Colonic mucosa (tissue), 4 donors: ENCODE data around the gene RNF157. TPM values are rescaled to one million over a fixed set of nuclear protein-coding genes. Genes with fewer than 3 reads are reported as not detected.
"Not testable (repeated sequence)": the region's sequence is repeated elsewhere in the genome, so short reads cannot be mapped to it uniquely, and the experiment has no call there.

ENCODE experiments used
- DNase-seq: peaks from one replicate; pipeline ENCODE4 v3.0.0-alpha.2; 2020
- H3K27ac ChIP-seq: fragments of 200-600 bp; one replicate; pipeline ENCODE4 v1.8.0; 2021
- H3K27me3 ChIP-seq: fragments of 200-600 bp; one replicate; pipeline ENCODE4 v1.8.0; 2021
- H3K36me3 ChIP-seq: fragments of 200-600 bp; one replicate; pipeline ENCODE4 v1.8.0; 2021
- H3K4me1 ChIP-seq: fragments of 200-600 bp; one replicate; pipeline ENCODE4 v1.8.0; 2021; ENCODE audit warnings: mild to moderate bottlenecking
- H3K4me3 ChIP-seq: fragments of 200-600 bp; one replicate; pipeline ENCODE4 v1.8.0; 2021
- H3K9ac ChIP-seq, 2 donors: one replicate each; pipeline ENCODE4 v1.7.0; 2013; ENCODE audit warnings: control low read depth in 2 of 2, low read depth in 2 of 2, low read length in 2 of 2
- H3K9me3 ChIP-seq: fragments of 200-600 bp; one replicate; pipeline ENCODE4 v1.8.0; 2021
- intact Hi-C: fragments of 100-400 bp; cut with DNase I; formaldehyde crosslinking; loops from one replicate; pipeline ENCODE4 v1.14.1; 2022
- total RNA-seq, 2 donors: library from RNA; stranded (reverse); fragmentation: NEBNext Ultra II Directional in 1 of 2; extraction: Animal tissue kit (Norgen Biotek cat#: 25700) in 1 of 2; gene quantifications; one replicate each; pipeline ENCODE4 v1.2.1, GENCODE V29; 2021
- TF ChIP-seq, protein P1 (sequence below): fragments of 200-600 bp; IDR thresholded peaks from one replicate; pipeline ENCODE4 v1.8.0; 2022; ENCODE audit warnings: antibody characterized with exemption, mild to moderate bottlenecking
- donor health status: healthy.
- donor health status: DM: no; HTN: no; CAD: no.
- donor health status: DM: no; HTN: no; CAD: no.

RNF157 gene
- total RNA-seq, 2 donors from 2014 or later = 23.7 to 30.2 TPM

DNA sequence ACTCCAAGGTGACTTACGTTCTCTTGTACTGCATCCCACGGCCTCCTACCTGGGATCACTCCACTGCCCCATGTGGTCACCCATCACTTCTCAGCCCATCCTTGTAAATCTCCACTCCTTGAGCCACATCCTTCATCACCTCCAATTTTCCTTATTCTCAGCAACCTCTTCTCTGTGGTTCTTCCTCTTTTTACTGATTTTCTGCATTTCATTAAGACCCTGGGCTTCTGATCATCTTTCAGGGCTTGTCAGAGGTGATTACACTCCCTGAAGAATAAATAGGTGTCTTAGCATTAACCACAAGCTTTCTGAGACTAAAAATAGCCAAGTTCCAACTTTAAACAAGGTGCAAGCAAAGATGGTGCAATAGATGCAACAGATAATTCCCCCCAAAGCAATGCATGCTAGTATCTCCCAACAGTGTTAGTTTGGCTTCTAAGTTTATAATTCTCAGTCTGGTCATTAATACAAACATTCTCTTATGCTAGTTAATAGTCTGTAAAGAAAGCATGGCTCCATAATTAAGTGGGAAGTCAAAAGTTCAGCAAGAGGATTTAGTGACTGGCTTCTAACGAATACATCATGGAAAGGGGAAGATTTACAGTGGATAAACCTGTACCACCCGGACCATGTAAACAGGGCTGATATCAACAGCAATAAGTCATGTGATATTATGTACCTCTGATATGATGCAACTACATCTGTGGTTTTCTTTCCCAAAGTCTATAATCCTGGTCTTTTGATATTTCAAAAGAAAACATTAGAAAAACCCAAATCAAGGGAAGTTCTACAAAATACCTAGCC lies 51.9 kb downstream of the RNF157 start:
- intact Hi-C loops = loop anchor here (10.0 kb wide), 1 partner anchor 86 kb away; no protein-coding TSS in a partner anchor
- no peak for DNase-seq

DNA sequence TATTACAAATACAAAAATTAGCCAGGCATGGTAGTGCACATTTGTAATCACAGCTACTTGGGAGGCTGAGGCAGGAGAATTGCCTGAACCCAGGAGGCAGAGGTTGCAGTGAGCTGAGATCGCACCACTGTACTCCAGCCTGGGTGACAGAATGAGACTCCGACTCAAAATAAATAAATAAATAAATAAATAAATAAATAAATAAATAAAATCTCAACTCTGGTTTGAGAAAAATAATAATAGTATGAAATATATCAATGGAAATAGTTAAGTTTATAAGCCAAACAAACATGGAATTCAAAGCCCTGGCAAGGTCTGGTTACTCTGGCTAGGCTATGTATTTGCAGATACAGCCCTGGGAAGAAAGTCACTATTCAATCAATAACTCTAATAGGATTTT lies 53.5 kb downstream of the RNF157 start:
- H3K36me3 ChIP-seq, H3K9ac ChIP-seq, DNase-seq, H3K9me3 ChIP-seq, H3K27ac ChIP-seq, H3K27me3 ChIP-seq, H3K4me3 ChIP-seq, H3K4me1 ChIP-seq: not testable (repeated sequence)
- intact Hi-C loops = loop anchor here (10.0 kb wide), 1 partner anchor 88 kb away; no protein-coding TSS in a partner anchor

More for the DNA sequence above, 51.9 kb downstream of the RNF157 start:
- Histone ChIP-seq H3K9ac (no peak overlapping the region), H3K4me3 (no peak overlapping the region), H3K36me3 (no peaks in the 10 kb centered on the region), H3K9me3 (no peaks in the 10 kb centered on the region), H3K4me1 (no peaks in the 10 kb centered on the region), H3K27ac (no peak overlapping the region), H3K27me3 (no peaks in the 10 kb centered on the region)
- TF ChIP-seq, protein P1, sequence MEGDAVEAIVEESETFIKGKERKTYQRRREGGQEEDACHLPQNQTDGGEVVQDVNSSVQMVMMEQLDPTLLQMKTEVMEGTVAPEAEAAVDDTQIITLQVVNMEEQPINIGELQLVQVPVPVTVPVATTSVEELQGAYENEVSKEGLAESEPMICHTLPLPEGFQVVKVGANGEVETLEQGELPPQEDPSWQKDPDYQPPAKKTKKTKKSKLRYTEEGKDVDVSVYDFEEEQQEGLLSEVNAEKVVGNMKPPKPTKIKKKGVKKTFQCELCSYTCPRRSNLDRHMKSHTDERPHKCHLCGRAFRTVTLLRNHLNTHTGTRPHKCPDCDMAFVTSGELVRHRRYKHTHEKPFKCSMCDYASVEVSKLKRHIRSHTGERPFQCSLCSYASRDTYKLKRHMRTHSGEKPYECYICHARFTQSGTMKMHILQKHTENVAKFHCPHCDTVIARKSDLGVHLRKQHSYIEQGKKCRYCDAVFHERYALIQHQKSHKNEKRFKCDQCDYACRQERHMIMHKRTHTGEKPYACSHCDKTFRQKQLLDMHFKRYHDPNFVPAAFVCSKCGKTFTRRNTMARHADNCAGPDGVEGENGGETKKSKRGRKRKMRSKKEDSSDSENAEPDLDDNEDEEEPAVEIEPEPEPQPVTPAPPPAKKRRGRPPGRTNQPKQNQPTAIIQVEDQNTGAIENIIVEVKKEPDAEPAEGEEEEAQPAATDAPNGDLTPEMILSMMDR = no peak

DNA sequence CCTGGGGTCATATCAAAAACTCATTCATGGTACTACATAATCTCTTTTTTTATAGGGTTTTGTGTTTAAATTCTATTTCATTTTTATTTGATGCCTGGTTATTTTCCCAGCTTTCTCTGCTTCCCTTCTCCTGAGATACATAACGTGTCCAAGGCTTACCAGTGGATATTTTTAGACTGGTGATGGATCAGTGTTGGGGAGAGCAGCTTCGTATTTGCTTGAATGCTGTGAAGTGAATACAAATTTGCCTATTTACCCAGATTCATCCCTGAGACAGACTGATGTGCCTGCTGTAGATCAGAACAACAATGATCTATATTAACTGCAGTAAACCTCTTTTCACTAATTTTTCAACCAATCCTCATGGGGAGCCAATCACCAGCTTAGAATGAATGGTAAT lies 56.0 kb downstream of the RNF157 start:
- no peaks in the 10 kb centered on the region for H3K36me3 ChIP-seq
- H3K4me1 ChIP-seq = no peaks in the 10 kb centered on the region
- no peaks in the 10 kb centered on the region for H3K27me3 ChIP-seq
- no peak overlapping the region for H3K9ac ChIP-seq
- no peak for DNase-seq
- H3K27ac ChIP-seq = no peak overlapping the region
- no peak overlapping the region for H3K4me3 ChIP-seq
- TF ChIP-seq, protein P1 = no peak
- no peaks in the 10 kb centered on the region for H3K9me3 ChIP-seq
- intact Hi-C loops = loop anchor here (5.0 to 10.0 kb wide), 3 partner anchors 37 to 91 kb away; no protein-coding TSS in a partner anchor

DNA sequence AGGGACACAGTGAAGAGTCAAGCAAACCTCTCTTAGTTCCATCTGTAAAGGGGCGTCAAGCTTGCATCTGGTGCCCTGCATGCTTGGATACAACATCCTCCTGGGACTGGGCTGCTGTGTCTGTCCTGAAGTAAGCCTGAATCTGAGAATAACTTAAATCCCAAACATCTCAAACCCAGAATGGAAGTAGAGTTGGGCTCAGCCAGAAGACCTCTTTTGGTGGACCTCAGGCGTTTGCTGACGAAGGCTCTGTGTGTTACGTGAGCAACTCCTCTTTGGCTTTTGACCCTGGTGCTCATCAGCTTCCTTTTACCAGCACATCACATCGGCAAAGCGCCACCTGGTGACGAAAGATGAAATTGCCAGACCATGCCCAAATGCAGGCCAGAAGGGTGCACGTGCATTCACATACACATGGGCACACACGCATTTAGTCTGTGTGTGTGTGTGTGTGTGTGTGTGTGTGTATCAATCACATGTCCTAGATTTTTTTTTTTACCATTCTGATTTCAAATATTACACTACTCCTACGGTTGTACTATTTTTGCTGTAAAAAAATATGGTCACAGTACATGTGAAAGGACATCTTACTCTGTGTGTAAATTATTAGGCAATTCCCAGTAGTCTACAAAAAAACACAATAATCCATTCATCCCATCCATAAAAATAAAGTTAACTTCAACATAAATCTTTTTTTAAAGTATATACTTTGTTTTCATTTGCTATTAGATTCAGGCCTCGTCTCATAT lies 58.1 kb downstream of the RNF157 start:
- intact Hi-C loops = loop anchor here (5.0 to 10.0 kb wide), 3 partner anchors 35 to 93 kb away; no protein-coding TSS in a partner anchor
- TF ChIP-seq, protein P1 = peak; percentile 81

DNA sequence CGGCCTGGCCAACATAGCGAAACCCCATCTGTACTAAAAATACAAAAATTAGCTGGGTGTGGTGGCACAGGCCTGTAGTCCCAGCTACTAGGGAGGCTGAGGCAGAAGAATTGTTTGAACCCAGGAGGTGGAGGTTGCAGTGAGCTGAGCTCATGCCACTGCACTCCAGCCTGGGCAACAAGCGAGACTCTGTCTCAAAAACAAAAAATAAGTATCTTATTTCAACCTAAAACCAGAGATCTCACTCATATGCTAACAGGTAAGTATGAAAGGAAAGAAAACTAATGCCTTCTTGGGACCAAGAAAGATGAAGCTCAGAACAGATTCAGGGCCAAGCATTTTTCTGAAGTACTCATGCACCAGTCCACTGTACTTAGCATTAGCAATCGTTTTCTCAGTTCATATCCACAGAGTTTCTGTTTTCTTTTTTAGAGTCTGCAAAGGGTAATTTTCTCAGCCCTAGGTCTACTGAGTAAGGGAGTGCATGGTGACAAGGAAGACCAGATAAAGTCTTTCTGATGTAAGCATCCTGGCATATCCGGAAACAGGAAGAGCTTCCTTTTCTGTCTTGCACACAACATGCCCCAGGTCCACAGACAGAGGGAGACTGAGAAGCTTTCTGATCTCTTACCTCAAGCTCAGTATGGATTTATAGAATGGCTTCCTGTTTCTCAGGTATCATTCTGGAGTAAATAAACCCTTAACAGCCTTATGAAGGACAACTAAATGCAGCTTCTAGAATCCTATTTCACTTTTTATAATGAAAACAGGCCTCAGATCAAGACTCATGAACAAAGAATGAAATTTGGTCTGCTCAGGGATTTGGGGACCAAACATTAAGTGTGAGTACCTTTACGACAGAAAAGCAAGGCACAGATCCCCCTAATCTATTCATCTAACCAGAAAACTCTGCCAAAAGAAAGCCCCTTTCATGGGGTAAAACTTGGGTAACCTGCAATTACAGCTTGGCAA lies 60.5 kb downstream of the RNF157 start:
- TF ChIP-seq, protein P1 = no peak
- H3K4me1 ChIP-seq = no peaks in the 10 kb centered on the region
- H3K36me3 ChIP-seq = no peaks in the 10 kb centered on the region
- no peak overlapping the region for H3K4me3 ChIP-seq
- H3K9me3 ChIP-seq = no peaks in the 10 kb centered on the region
- no peak for DNase-seq
- no peak overlapping the region for H3K9ac ChIP-seq
- intact Hi-C loops = loop anchor here (5.0 to 10.0 kb wide), 3 partner anchors 32 to 95 kb away; no protein-coding TSS in a partner anchor
- H3K27me3 ChIP-seq = no peaks in the 10 kb centered on the region
- H3K27ac ChIP-seq = no peak overlapping the region

More for the DNA sequence above, 58.1 kb downstream of the RNF157 start:
- DNase-seq = peak; percentile 94
- Histone ChIP-seq H3K27me3 (no peaks in the 10 kb centered on the region), H3K9me3 (no peaks in the 10 kb centered on the region), H3K27ac (no peak overlapping the region), H3K9ac (no peak overlapping the region), H3K4me3 (no peak overlapping the region), H3K4me1 (no peaks in the 10 kb centered on the region), H3K36me3 (no peaks in the 10 kb centered on the region)
